IMR-90 (cell line): ENCODE results near the gene RNF11. TPM values are rescaled to one million over a fixed set of nuclear protein-coding genes. Genes with fewer than 3 reads are reported as not detected.

Experiments used
- ATAC-seq: fragments of 200-7000 bp; cut with Tn5 transposase; 2 replicates; pipeline ENCODE4 v1.9.1; 2020; ENCODE audit warnings: low read depth, mild to moderate bottlenecking, moderate library complexity
- BruUV-seq: library from RNA; stranded (reverse); fragments of 400-500 nt; replicated peaks from 2 replicates; lab custom pipeline; 2021; lab: Mats Ljungman, UMichigan
- CTCF ChIA-PET: fragments of 300-600 bp; formaldehyde crosslinking; extraction: SDS; loops from one replicate; lab custom pipeline; 2021; ENCODE audit warnings: antibody characterized with exemption; lab: Yijun Ruan, JAX
- POLR2A ChIA-PET: fragments of 300-600 bp; sonication (Branson Sonifier 250); formaldehyde crosslinking; loops from one replicate; lab custom pipeline; 2022; ENCODE audit warnings: antibody characterized with exemption; ENCODE audit not compliant: unreplicated experiment; lab: Charles Lee
- DNase-seq: peaks from one replicate; pipeline ENCODE4 v3.0.0; 2013
- H2AFZ ChIP-seq: replicated peaks from 2 replicates; pipeline ENCODE3; 2013; ENCODE audit warnings: low read length, mild to moderate bottlenecking; ENCODE audit not compliant: poor library complexity
- H2AK5ac ChIP-seq: 2 replicates; pipeline ENCODE4 v1.6.1; 2013; ENCODE audit warnings: low read depth, low read length, inconsistent platforms
- H2AK9ac ChIP-seq: replicated peaks from 2 replicates; pipeline ENCODE3; 2013; ENCODE audit warnings: mild to moderate bottlenecking, low read depth, low read length, moderate library complexity; ENCODE audit not compliant: poor library complexity
- H2BK120ac ChIP-seq: 2 replicates; pipeline ENCODE4 v1.6.1; 2013; ENCODE audit warnings: low read depth, low read length, inconsistent platforms
- H2BK15ac ChIP-seq: 3 replicates; pipeline ENCODE4 v1.6.1; 2013; ENCODE audit warnings: low read depth, low read length, inconsistent platforms
- H2BK20ac ChIP-seq: 2 replicates; pipeline ENCODE4 v1.6.1; 2013; ENCODE audit warnings: low read depth, mild to moderate bottlenecking, inconsistent platforms, low read length, moderate library complexity
- H2BK5ac ChIP-seq: 2 replicates; pipeline ENCODE4 v1.6.1; 2013; ENCODE audit warnings: mild to moderate bottlenecking, low read depth, low read length, inconsistent platforms; ENCODE audit not compliant: poor library complexity, severe bottlenecking
- H3K14ac ChIP-seq: replicated peaks from 2 replicates; pipeline ENCODE4 v1.6.1; 2013; ENCODE audit warnings: low read depth, low read length, inconsistent platforms
- H3K18ac ChIP-seq: 2 replicates; pipeline ENCODE4 v1.6.1; 2013; ENCODE audit warnings: low read depth, low read length, control low read depth
- H3K23ac ChIP-seq: 2 replicates; pipeline ENCODE4 v1.6.1; 2013; ENCODE audit warnings: low read depth, low read length, inconsistent platforms
- H3K27ac ChIP-seq: 2 replicates; pipeline ENCODE4 v1.5.1; 2013; ENCODE audit warnings: mild to moderate bottlenecking, control low read depth, low read length; ENCODE audit not compliant: insufficient read depth
- H3K27me3 ChIP-seq: 2 replicates; pipeline ENCODE4 v1.6.1; 2013; ENCODE audit warnings: low read length; ENCODE audit not compliant: control insufficient read depth, insufficient read depth
- H3K36me3 ChIP-seq: 2 replicates; pipeline ENCODE4 v1.6.1; 2013; ENCODE audit warnings: low read length, mixed read lengths; ENCODE audit not compliant: control insufficient read depth, insufficient read depth
- H3K4ac ChIP-seq: 2 replicates; pipeline ENCODE4 v1.6.1; 2013; ENCODE audit warnings: low read depth, low read length, inconsistent platforms
- H3K4me1 ChIP-seq: 2 replicates; pipeline ENCODE4 v1.6.1; 2013; ENCODE audit warnings: low read length, mixed read lengths; ENCODE audit not compliant: control insufficient read depth, insufficient read depth
- H3K4me2 ChIP-seq: 2 replicates; pipeline ENCODE4 v1.6.1; 2013; ENCODE audit warnings: low read depth, mild to moderate bottlenecking, control low read depth, low read length, moderate library complexity
- H3K4me3 ChIP-seq: 2 replicates; pipeline ENCODE4 v1.5.1; 2013; ENCODE audit warnings: low read depth, mild to moderate bottlenecking, control low read depth, low read length, moderate library complexity; ENCODE audit not compliant: insufficient read depth
- H3K56ac ChIP-seq: 2 replicates; pipeline ENCODE4 v1.6.1; 2013; ENCODE audit warnings: low read length, inconsistent platforms; ENCODE audit not compliant: insufficient read depth; ENCODE audit errors: extremely low read depth
- H3K79me1 ChIP-seq, 2 experiments: 2 replicates each; pipeline ENCODE4 v1.6.1; 2013; ENCODE audit warnings: low read length in 2 of 2, inconsistent platforms in 1 of 2, low read depth in 1 of 2
- H3K9ac ChIP-seq: 2 replicates; pipeline ENCODE4 v1.6.1; 2013; ENCODE audit warnings: low read depth, low read length, control low read depth
- H3K9me1 ChIP-seq: 2 replicates; pipeline ENCODE4 v1.6.1; 2013; ENCODE audit warnings: low read length, inconsistent platforms; ENCODE audit not compliant: insufficient read depth
- H3K9me3 ChIP-seq: 2 replicates; pipeline ENCODE4 v1.6.1; 2013; ENCODE audit warnings: low read length; ENCODE audit not compliant: control insufficient read depth, insufficient read depth
- H4K20me1 ChIP-seq: 2 replicates; pipeline ENCODE4 v1.6.1; 2013; ENCODE audit warnings: low read length, inconsistent platforms; ENCODE audit not compliant: insufficient read depth
- H4K5ac ChIP-seq: 2 replicates; pipeline ENCODE4 v1.6.1; 2013; ENCODE audit warnings: mild to moderate bottlenecking, low read depth, low read length, control low read depth
- H4K8ac ChIP-seq, 2 experiments: 2 replicates each; pipeline ENCODE4 v1.6.1; 2013; ENCODE audit warnings: low read depth in 2 of 2, low read length in 2 of 2, control low read depth in 1 of 2, inconsistent platforms in 1 of 2
- H4K91ac ChIP-seq: 2 replicates; pipeline ENCODE4 v1.6.1; 2013; ENCODE audit warnings: low read depth, low read length, inconsistent platforms; ENCODE audit not compliant: insufficient read depth
- CEBPB ChIP-seq: IDR thresholded peaks from 2 replicates; pipeline ENCODE4 v1.6.1; 2012; ENCODE audit warnings: low read depth, low read length, improper control_type of control experiment
- FOS ChIP-seq: fragments of 150-350 bp; IDR thresholded peaks from 2 replicates; pipeline ENCODE4 v1.6.1; 2016; ENCODE audit warnings: low read depth, low read length
- MAFK ChIP-seq: IDR thresholded peaks from 2 replicates; pipeline ENCODE4 v1.6.1; 2012; ENCODE audit warnings: low read depth, low read length, improper control_type of control experiment
- MAZ ChIP-seq: IDR thresholded peaks from 2 replicates; pipeline ENCODE4 v1.6.1; 2012; ENCODE audit warnings: low read depth, mild to moderate bottlenecking, low read length, improper control_type of control experiment, moderate library complexity, borderline replicate concordance
- MXI1 ChIP-seq: IDR thresholded peaks from 2 replicates; pipeline ENCODE4 v1.6.1; 2012; ENCODE audit warnings: low read depth, mild to moderate bottlenecking, low read length, moderate library complexity, borderline replicate concordance
- NFE2L2 ChIP-seq: fragments of 150-350 bp; IDR thresholded peaks from 2 replicates; pipeline ENCODE4 v1.6.1; 2016; ENCODE audit warnings: low read depth, mild to moderate bottlenecking, low read length
- POLR2A ChIP-seq: IDR thresholded peaks from 2 replicates; pipeline ENCODE4 v1.6.1; 2012; ENCODE audit warnings: mild to moderate bottlenecking, low read depth, low read length
- RAD21 ChIP-seq: IDR thresholded peaks from 2 replicates; pipeline ENCODE4 v1.6.1; 2012; ENCODE audit warnings: low read length, improper control_type of control experiment
- RCOR1 ChIP-seq: IDR thresholded peaks from 2 replicates; pipeline ENCODE4 v1.6.1; 2012; ENCODE audit warnings: mild to moderate bottlenecking, low read length, improper control_type of control experiment; ENCODE audit not compliant: insufficient replicate concordance
- RFX5 ChIP-seq: IDR thresholded peaks from 2 replicates; pipeline ENCODE4 v1.8.0; 2012; ENCODE audit warnings: low read depth, mild to moderate bottlenecking, low read length, moderate library complexity
- SMC3 ChIP-seq: fragments of 150-350 bp; IDR thresholded peaks from 2 replicates; pipeline ENCODE4 v1.6.1; 2016; ENCODE audit warnings: low read depth, mild to moderate bottlenecking, antibody characterized with exemption, low read length, moderate library complexity
- WGBS, 2 experiments: methylation state at CpG; one replicate each; pipeline versions ENCODE4 v1.1.5 to v1.1.7; 2013; ENCODE audit warnings: missing lambda C conversion rate in 2 of 2; ENCODE audit not compliant: insufficient read length in 1 of 2; ENCODE audit errors: extremely low coverage in 2 of 2; 5-methylcytosine and 5-hydroxymethylcytosine counted together
- dilution Hi-C: fragments of 300-500 bp; cut with HindIII; formaldehyde crosslinking; loops from one replicate; pipeline ENCODE4 v1.14.3; 2018; ENCODE audit warnings: low sequenced_read_pairs; ENCODE audit not compliant: unreplicated experiment
- in situ Hi-C: fragments of 300-500 bp; cut with MboI; formaldehyde crosslinking; loops from 3 replicates; pipeline ENCODE4 v1.14.3; 2019; ENCODE audit warnings: low sequenced_read_pairs, inconsistent platforms, mixed read lengths
- intact Hi-C: fragments of 100-400 bp; cut with micrococcal nuclease; formaldehyde crosslinking; loops from 2 replicates; pipeline ENCODE4 v1.10.0; 2022
- polyA plus RNA-seq, 3 experiments: library from polyadenylated mRNA; depleted of rRNA; stranded (reverse); fragments of >200 nt; gene quantifications; 2 replicates each; pipeline ENCODE4 v1.2.3, GENCODE V29; 2012; ENCODE audit warnings: low replicate concordance in 1 of 3
- total RNA-seq: library from RNA; depleted of rRNA; stranded (reverse); fragments of >200 nt; gene quantifications from 2 replicates; pipeline ENCODE4 v1.2.3, GENCODE V29; 2012
- TF ChIP-seq, protein P1 (sequence below): conservative IDR thresholded peaks from 2 replicates; pipeline ENCODE4 v1.5.1; 2012; ENCODE audit warnings: mild to moderate bottlenecking, low read depth, low read length, improper control_type of control experiment
- TF ChIP-seq, protein P2 (sequence below): fragments of 150-350 bp; IDR thresholded peaks from 2 replicates; pipeline ENCODE4 v1.6.1; 2017; ENCODE audit warnings: mild to moderate bottlenecking, antibody characterized with exemption, low read length, low read depth

Gene RNF11
- total and polyA plus RNA-seq, 2 of the 4 experiments (the other 2 are of a cell fraction) = 63.3 to 64.1 TPM

DNA sequence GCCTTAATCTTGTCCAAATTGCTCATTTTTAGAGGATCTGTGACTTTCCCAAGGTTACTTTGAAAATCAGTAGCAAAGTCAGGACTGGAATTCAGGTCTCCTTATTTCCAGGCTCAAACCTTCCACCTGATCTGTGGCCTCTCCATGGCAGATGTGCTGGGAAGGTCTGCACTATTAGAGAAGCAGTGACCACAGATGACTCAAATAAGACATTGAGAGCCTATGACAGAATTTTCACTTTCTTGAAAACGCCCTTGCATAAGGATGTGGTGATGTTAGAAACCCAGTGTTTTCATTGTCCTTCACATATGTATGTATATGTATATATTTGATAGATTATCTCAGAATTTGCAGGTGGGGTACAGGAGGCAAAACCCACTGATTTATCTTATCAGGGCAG lies 49.0 kb downstream of the RNF11 start:
- Histone ChIP-seq H4K20me1 (no peaks in the 10 kb centered on the region), H4K5ac (no peak overlapping the region), H3K4me1 (peaks cover 3% of the 10 kb centered on the region; the same call in 1 of the 2 replicates), H2BK20ac (no peak overlapping the region), H3K27ac (no peak overlapping the region), H3K56ac (no peak overlapping the region), H4K91ac (no peak overlapping the region), H3K9ac (no peak overlapping the region), H3K79me1 (0 out of 4 replicates have a peak, but pooled peaks cover 0 to 7% of the 10 kb centered on the region in 2 experiments), H2AK9ac (no peak overlapping the region), H3K14ac (no peak overlapping the region), H3K9me3 (no peaks in the 10 kb centered on the region), H3K4me3 (no peak overlapping the region), H2BK120ac (no peak overlapping the region), H3K23ac (no peak overlapping the region), H3K27me3 (no peaks in the 10 kb centered on the region), H2BK15ac (no peak overlapping the region), H2AK5ac (no peak overlapping the region), H3K4me2 (no peak overlapping the region), H4K8ac (no peak overlapping the region), H3K18ac (no peak overlapping the region), H3K9me1 (peaks cover 7% of the 10 kb centered on the region; the same call in 1 of the 2 replicates), H2AFZ (no peak overlapping the region), H3K4ac (no peak overlapping the region), H2BK5ac (no peak overlapping the region), H3K36me3 (peaks cover 5% of the 10 kb centered on the region)
- ChIA-PET CTCF (no interaction called here), POLR2A (no interaction called here)
- intact Hi-C loops (no loop called here), in situ Hi-C loops (no loop called here), dilution Hi-C loops (no loop called here)
- no peak for ATAC-seq
- no TSS peak for BruUV-seq
- DNase-seq = no peak
- WGBS, 2 experiments = no CpG with 5 or more reads among the region's 1 CpG
- TF ChIP-seq, protein P1, sequence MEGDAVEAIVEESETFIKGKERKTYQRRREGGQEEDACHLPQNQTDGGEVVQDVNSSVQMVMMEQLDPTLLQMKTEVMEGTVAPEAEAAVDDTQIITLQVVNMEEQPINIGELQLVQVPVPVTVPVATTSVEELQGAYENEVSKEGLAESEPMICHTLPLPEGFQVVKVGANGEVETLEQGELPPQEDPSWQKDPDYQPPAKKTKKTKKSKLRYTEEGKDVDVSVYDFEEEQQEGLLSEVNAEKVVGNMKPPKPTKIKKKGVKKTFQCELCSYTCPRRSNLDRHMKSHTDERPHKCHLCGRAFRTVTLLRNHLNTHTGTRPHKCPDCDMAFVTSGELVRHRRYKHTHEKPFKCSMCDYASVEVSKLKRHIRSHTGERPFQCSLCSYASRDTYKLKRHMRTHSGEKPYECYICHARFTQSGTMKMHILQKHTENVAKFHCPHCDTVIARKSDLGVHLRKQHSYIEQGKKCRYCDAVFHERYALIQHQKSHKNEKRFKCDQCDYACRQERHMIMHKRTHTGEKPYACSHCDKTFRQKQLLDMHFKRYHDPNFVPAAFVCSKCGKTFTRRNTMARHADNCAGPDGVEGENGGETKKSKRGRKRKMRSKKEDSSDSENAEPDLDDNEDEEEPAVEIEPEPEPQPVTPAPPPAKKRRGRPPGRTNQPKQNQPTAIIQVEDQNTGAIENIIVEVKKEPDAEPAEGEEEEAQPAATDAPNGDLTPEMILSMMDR = no peak
- TF ChIP-seq MAFK (no peak), RFX5 (no peak), NFE2L2 (no peak), FOS (no peak), CEBPB (no peak), RAD21 (no peak), MXI1 (no peak), RCOR1 (no peak), POLR2A (no peak), MAZ (no peak), SMC3 (no peak)
- TF ChIP-seq, protein P2, sequence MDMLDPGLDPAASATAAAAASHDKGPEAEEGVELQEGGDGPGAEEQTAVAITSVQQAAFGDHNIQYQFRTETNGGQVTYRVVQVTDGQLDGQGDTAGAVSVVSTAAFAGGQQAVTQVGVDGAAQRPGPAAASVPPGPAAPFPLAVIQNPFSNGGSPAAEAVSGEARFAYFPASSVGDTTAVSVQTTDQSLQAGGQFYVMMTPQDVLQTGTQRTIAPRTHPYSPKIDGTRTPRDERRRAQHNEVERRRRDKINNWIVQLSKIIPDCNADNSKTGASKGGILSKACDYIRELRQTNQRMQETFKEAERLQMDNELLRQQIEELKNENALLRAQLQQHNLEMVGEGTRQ = no peak
